Adipocyte (in vitro differentiated cells): ENCODE results near the gene MGAT4D.
"Not testable (repeated sequence)": the region's sequence is repeated elsewhere in the genome, so short reads cannot be mapped to it uniquely, and the experiment has no call there.

Experiments used
- DNase-seq: peaks from one replicate; pipeline ENCODE4 v3.0.0-alpha.2; 2015; ENCODE audit warnings: low read depth
- H3K27me3 ChIP-seq: replicated peaks from 2 replicates; pipeline ENCODE4 v1.7.0; 2013; ENCODE audit warnings: mild to moderate bottlenecking, low read length, moderate library complexity; ENCODE audit not compliant: control insufficient read depth, insufficient read depth
- H3K36me3 ChIP-seq: 2 replicates; pipeline ENCODE4 v1.7.0; 2013; ENCODE audit warnings: low read length, mild to moderate bottlenecking, moderate library complexity; ENCODE audit not compliant: control insufficient read depth, insufficient read depth, severe bottlenecking
- H3K4me1 ChIP-seq: 2 replicates; pipeline ENCODE4 v1.7.0; 2013; ENCODE audit warnings: mild to moderate bottlenecking, low read length, moderate library complexity; ENCODE audit not compliant: control insufficient read depth, insufficient read depth
- H3K4me3 ChIP-seq: 2 replicates; pipeline ENCODE4 v1.7.0; 2013; ENCODE audit warnings: mild to moderate bottlenecking, low read length, moderate library complexity
- H3K9ac ChIP-seq: 2 replicates; pipeline ENCODE4 v1.7.0; 2013; ENCODE audit warnings: mild to moderate bottlenecking, low read length, moderate library complexity
- H3K9me3 ChIP-seq: 2 replicates; pipeline ENCODE4 v1.7.0; 2013; ENCODE audit warnings: mild to moderate bottlenecking, low read length, moderate library complexity; ENCODE audit not compliant: control insufficient read depth

Gene MGAT4D

GRCh38 chr4:140483445-140483844, 14.6 kb downstream of the MGAT4D start:
- Histone ChIP-seq H3K4me1 (no peaks in the 10 kb centered on the region), H3K4me3 (no peak overlapping the region), H3K9me3 (peaks cover 10% of the 10 kb centered on the region), H3K36me3 (no peaks in the 10 kb centered on the region), H3K9ac (no peak overlapping the region), H3K27me3 (no peaks in the 10 kb centered on the region)
- no peak for DNase-seq

GRCh38 chr4:140472156-140472555, 25.9 kb downstream of the MGAT4D start:
- Histone ChIP-seq H3K9me3 (no peaks in the 10 kb centered on the region), H3K4me1 (no peaks in the 10 kb centered on the region), H3K9ac (no peak overlapping the region), H3K27me3 (peaks cover 10% of the 10 kb centered on the region), H3K36me3 (no peaks in the 10 kb centered on the region), H3K4me3 (no peak overlapping the region)
- DNase-seq: no peak

GRCh38 chr4:140469791-140470733, 28.0 kb downstream of the MGAT4D start:
- no peaks in the 10 kb centered on the region for H3K36me3 ChIP-seq
- H3K4me1 ChIP-seq: no peaks in the 10 kb centered on the region
- no peaks in the 10 kb centered on the region for H3K9me3 ChIP-seq
- H3K27me3 ChIP-seq: peaks cover 10% of the 10 kb centered on the region
- no peak overlapping the region for H3K9ac ChIP-seq
- no peak overlapping the region for H3K4me3 ChIP-seq
- DNase-seq: no peak

- Histone ChIP-seq H3K4me1 (no peaks in the 10 kb centered on the region), H3K9ac (no peak overlapping the region), H3K4me3 (no peak overlapping the region), H3K9me3 (peaks cover 4% of the 10 kb centered on the region), H3K36me3 (no peaks in the 10 kb centered on the region), H3K27me3 (peaks cover 10% of the 10 kb centered on the region)
- DNase-seq: no peak
Observed at GRCh38 chr4:140466146-140466545, 31.9 kb downstream of the MGAT4D start.

GRCh38 chr4:140463614-140464013, 34.5 kb downstream of the MGAT4D start:
- peaks cover 4% of the 10 kb centered on the region for H3K9me3 ChIP-seq
- no peaks in the 10 kb centered on the region for H3K36me3 ChIP-seq
- H3K4me1 ChIP-seq: no peaks in the 10 kb centered on the region
- no peak for DNase-seq
- no peaks in the 10 kb centered on the region for H3K27me3 ChIP-seq
- H3K9ac ChIP-seq: no peak overlapping the region
- H3K4me3 ChIP-seq: no peak overlapping the region

- H3K9me3 ChIP-seq: peaks cover 4% of the 10 kb centered on the region
- no peak for DNase-seq
- no peaks in the 10 kb centered on the region for H3K36me3 ChIP-seq
- H3K9ac ChIP-seq: no peak overlapping the region
- H3K27me3 ChIP-seq: no peaks in the 10 kb centered on the region
- H3K4me1 ChIP-seq: no peaks in the 10 kb centered on the region
- H3K4me3 ChIP-seq: no peak overlapping the region
Observed at GRCh38 chr4:140463182-140463581, 34.9 kb downstream of the MGAT4D start.

GRCh38 chr4:140450352-140450751, 47.7 kb downstream of the MGAT4D start:
- H3K36me3 ChIP-seq: no peaks in the 10 kb centered on the region
- DNase-seq: no peak
- no peaks in the 10 kb centered on the region for H3K9me3 ChIP-seq
- H3K9ac ChIP-seq: no peak overlapping the region
- no peaks in the 10 kb centered on the region for H3K4me1 ChIP-seq
- H3K4me3 ChIP-seq: no peak overlapping the region
- H3K27me3 ChIP-seq: no peaks in the 10 kb centered on the region

GRCh38 chr4:140448830-140449229, 49.3 kb downstream of the MGAT4D start:
- H3K4me1 ChIP-seq: no peaks in the 10 kb centered on the region
- DNase-seq: no peak
- H3K27me3 ChIP-seq: no peaks in the 10 kb centered on the region
- no peak overlapping the region for H3K9ac ChIP-seq
- no peaks in the 10 kb centered on the region for H3K9me3 ChIP-seq
- H3K4me3 ChIP-seq: no peak overlapping the region
- H3K36me3 ChIP-seq: no peaks in the 10 kb centered on the region

- no peak overlapping the region for H3K4me3 ChIP-seq
- H3K36me3 ChIP-seq: no peaks in the 10 kb centered on the region
- H3K27me3 ChIP-seq: no peaks in the 10 kb centered on the region
- no peaks in the 10 kb centered on the region for H3K9me3 ChIP-seq
- no peak overlapping the region for H3K9ac ChIP-seq
- DNase-seq: no peak
- H3K4me1 ChIP-seq: no peaks in the 10 kb centered on the region
Observed at GRCh38 chr4:140448162-140448561, 49.9 kb downstream of the MGAT4D start.

- not testable (repeated sequence) for H3K9ac ChIP-seq, H3K4me1 ChIP-seq, H3K27me3 ChIP-seq, DNase-seq, H3K36me3 ChIP-seq, H3K4me3 ChIP-seq, H3K9me3 ChIP-seq
Observed at GRCh38 chr4:140444347-140444746, 53.7 kb downstream of the MGAT4D start.

GRCh38 chr4:140439644-140440142, 58.4 kb downstream of the MGAT4D start:
- Histone ChIP-seq H3K4me1 (no peaks in the 10 kb centered on the region), H3K9me3 (no peaks in the 10 kb centered on the region), H3K36me3 (no peaks in the 10 kb centered on the region), H3K9ac (no peak overlapping the region), H3K27me3 (no peaks in the 10 kb centered on the region), H3K4me3 (no peak overlapping the region)
- DNase-seq: no peak
